Epithelial cell of proximal tubule (primary cell): ENCODE data around the gene PRIMPOL. TPM values are rescaled to one million over a fixed set of nuclear protein-coding genes. Genes with fewer than 3 reads are reported as not detected.
"Not testable (repeated sequence)": the region's sequence is repeated elsewhere in the genome, so short reads cannot be mapped to it uniquely, and the experiment has no call there.

Source experiments
- DNase-seq: peaks from one replicate; pipeline ENCODE4 v3.0.0-alpha.2; 2011; ENCODE audit warnings: low read depth
- H3K4me3 ChIP-seq: 2 replicates; pipeline ENCODE4 v1.5.1; 2011; ENCODE audit warnings: low read depth, mild to moderate bottlenecking, low read length
- total RNA-seq: library from RNA; depleted of rRNA; stranded (reverse); fragments of >200 nt; gene quantifications from 2 replicates; pipeline ENCODE4 v1.2.3, GENCODE V29; 2015
- TF ChIP-seq, protein P1 (sequence below): conservative IDR thresholded peaks from 2 replicates; pipeline ENCODE4 v1.5.1; 2012; ENCODE audit warnings: low read depth, mild to moderate bottlenecking, low read length

Gene PRIMPOL
- total RNA-seq, 1 donor from 2014 or later = 16.7 TPM

GRCh38 chr4:184616633-184617551, 32.6 kb upstream of the PRIMPOL start:
- DNase-seq = no peak
- H3K4me3 ChIP-seq = no peak overlapping the region
- TF ChIP-seq, protein P1, sequence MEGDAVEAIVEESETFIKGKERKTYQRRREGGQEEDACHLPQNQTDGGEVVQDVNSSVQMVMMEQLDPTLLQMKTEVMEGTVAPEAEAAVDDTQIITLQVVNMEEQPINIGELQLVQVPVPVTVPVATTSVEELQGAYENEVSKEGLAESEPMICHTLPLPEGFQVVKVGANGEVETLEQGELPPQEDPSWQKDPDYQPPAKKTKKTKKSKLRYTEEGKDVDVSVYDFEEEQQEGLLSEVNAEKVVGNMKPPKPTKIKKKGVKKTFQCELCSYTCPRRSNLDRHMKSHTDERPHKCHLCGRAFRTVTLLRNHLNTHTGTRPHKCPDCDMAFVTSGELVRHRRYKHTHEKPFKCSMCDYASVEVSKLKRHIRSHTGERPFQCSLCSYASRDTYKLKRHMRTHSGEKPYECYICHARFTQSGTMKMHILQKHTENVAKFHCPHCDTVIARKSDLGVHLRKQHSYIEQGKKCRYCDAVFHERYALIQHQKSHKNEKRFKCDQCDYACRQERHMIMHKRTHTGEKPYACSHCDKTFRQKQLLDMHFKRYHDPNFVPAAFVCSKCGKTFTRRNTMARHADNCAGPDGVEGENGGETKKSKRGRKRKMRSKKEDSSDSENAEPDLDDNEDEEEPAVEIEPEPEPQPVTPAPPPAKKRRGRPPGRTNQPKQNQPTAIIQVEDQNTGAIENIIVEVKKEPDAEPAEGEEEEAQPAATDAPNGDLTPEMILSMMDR = no peak

GRCh38 chr4:184617600-184618196, 31.8 kb upstream of the PRIMPOL start:
- H3K4me3 ChIP-seq = no peak overlapping the region
- TF ChIP-seq, protein P1 = no peak
- no peak for DNase-seq

DNA sequence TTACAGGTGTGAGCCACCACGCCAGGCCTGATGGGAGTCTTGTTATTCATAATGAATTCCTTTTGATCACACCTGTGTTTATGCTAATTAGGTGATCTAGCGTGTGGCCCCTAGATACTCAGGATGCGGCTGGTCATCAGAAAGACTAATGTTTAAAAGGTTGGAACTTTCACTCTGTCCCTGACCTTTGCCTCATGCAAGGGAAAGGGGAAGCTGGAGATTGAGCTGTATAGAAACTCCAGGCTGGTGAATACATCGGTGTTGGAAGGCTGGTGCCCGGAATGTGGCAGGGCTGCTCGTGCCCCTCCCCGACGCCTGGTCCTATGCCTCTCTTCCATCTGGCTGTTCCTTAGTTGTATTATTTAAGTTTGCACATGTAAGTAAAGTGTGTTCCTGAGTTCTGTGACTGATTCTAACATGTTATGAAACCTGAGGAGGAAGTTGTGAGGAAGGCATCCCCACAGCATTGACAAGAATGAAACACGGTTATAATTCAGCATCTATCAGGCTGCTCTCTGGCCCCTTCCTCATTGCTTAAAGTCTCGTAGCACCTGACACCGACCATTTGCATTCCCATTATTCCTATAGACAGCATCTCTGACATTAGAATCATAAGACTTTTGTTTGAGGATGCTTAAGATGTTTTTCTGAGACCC, 29.2 kb upstream of the PRIMPOL start:
- no peak overlapping the region for H3K4me3 ChIP-seq
- DNase-seq = no peak
- TF ChIP-seq, protein P1 = no peak

DNA sequence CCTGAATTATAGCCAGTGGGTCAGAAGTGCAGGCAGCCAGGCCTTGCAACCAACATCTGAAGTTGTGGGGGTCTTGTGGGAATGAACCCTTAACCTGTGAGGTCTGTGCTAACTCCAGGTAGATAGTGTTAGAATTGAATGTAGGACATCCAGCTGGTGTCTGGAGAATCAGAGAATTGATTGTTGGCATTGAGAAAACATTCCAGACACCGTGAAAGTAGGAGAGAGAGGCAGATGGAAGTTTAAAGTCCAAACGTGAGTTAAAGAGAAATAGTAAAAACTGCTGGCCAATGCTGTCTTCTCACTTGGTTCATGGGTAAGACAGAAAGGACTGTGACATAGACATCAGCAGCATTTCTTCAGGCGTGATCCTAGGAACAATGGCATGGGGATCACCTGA, 28.0 kb upstream of the PRIMPOL start:
- TF ChIP-seq, protein P1 = no peak
- H3K4me3 ChIP-seq = no peak overlapping the region
- no peak for DNase-seq

DNA sequence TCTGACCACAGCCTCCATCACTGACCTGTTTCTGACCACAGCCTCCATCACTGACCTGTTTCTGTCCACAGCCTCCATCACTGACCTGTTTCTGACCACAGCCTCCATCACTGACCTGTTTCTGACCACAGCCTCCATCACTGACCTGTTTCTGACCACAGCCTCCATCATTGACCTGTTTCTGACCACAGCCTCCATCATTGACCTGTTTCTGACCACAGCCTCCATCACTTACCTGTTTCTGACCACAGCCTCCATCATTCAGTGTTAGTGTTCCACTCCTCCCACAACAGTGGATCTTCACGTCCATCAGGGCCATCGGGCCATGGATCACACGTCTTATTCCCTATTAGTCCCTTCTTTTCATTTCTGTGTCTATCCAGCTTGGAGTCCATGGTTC, 25.0 kb upstream of the PRIMPOL start:
- H3K4me3 ChIP-seq = not testable (repeated sequence)

GRCh38 chr4:184624972-184625554, 24.5 kb upstream of the PRIMPOL start:
- DNase-seq = no peak
- TF ChIP-seq, protein P1 = no peak
- H3K4me3 ChIP-seq = no peak overlapping the region

More for the DNA sequence above, 25.0 kb upstream of the PRIMPOL start:
- DNase-seq = not testable (repeated sequence)

- H3K4me3 ChIP-seq, DNase-seq: not testable (repeated sequence)
Measured at GRCh38 chr4:184625783-184626596, 23.5 kb upstream of the PRIMPOL start.
